HCEC 1CT (cell line): Measurements from ENCODE around the gene RPL7L1.
"Not testable (repeated sequence)": the region's sequence is repeated elsewhere in the genome, so short reads cannot be mapped to it uniquely, and the experiment has no call there.

ENCODE experiments used
- DNase-seq: peaks from one replicate; pipeline ENCODE4 v3.0.0-alpha.2; 2017

Gene RPL7L1

GRCh38 chr6:42894041-42894828 is 14.8 kb downstream of the RPL7L1 start:
- DNase-seq, result not testable (repeated sequence)

GRCh38 chr6:42896178-42896719 is 16.8 kb downstream of the RPL7L1 start:
- DNase-seq, result no peak

GRCh38 chr6:42898891-42899361 is 19.5 kb downstream of the RPL7L1 start:
- peak; percentile 53 for DNase-seq

GRCh38 chr6:42899871-42900270 is 20.5 kb downstream of the RPL7L1 start:
- DNase-seq, result no peak

GRCh38 chr6:42901538-42901957 is 22.1 kb downstream of the RPL7L1 start:
- DNase-seq, result peak; percentile 71

- DNase-seq, result not testable (repeated sequence)
Observed at GRCh38 chr6:42902429-42903263, 23.2 kb downstream of the RPL7L1 start.

GRCh38 chr6:42904467-42904866 is 25.1 kb downstream of the RPL7L1 start:
- no peak for DNase-seq

GRCh38 chr6:42907336-42907735 is 27.9 kb downstream of the RPL7L1 start:
- DNase-seq, result no peak

- DNase-seq, result no peak
Observed at GRCh38 chr6:42909835-42910234, 30.4 kb downstream of the RPL7L1 start.

- no peak for DNase-seq
Observed at GRCh38 chr6:42911171-42912021, 32.0 kb downstream of the RPL7L1 start.

GRCh38 chr6:42914546-42914945 is 35.1 kb downstream of the RPL7L1 start:
- no peak for DNase-seq

GRCh38 chr6:42915732-42916131 is 36.3 kb downstream of the RPL7L1 start, which contains the start of gene PTCRA:
Gene PTCRA (plus strand): TSS chr6:42916053. CDS start chr6:42916070, 17 bp downstream.
- no peak for DNase-seq

- no peak for DNase-seq
Observed at GRCh38 chr6:42916288-42916687, 36.9 kb downstream of the RPL7L1 start.

- DNase-seq, result no peak
Observed at GRCh38 chr6:42921801-42922200, 42.4 kb downstream of the RPL7L1 start.

GRCh38 chr6:42923666-42924065 is 44.2 kb downstream of the RPL7L1 start:
- peak; percentile 8 for DNase-seq

- DNase-seq, result no peak
Observed at GRCh38 chr6:42925248-42925857, 45.9 kb downstream of the RPL7L1 start.

- peak; percentile 96 for DNase-seq
Observed at GRCh38 chr6:42928986-42929820, 49.8 kb downstream of the RPL7L1 start, which contains the start of gene CNPY3. Gene CNPY3 (plus strand): TSS chr6:42929480. CDS start chr6:42929571, 91 bp downstream.

GRCh38 chr6:42929821-42930360 is 50.5 kb downstream of the RPL7L1 start:
- peak; percentile 72 for DNase-seq

GRCh38 chr6:42932412-42932811 is 53.0 kb downstream of the RPL7L1 start:
- no peak for DNase-seq

GRCh38 chr6:42933205-42933604 is 53.8 kb downstream of the RPL7L1 start:
- no peak for DNase-seq

GRCh38 chr6:42935322-42935721 is 55.9 kb downstream of the RPL7L1 start:
- DNase-seq, result no peak
